Activated CD8-positive, alpha-beta T cell treated with anti-CD3 and anti-CD28 coated beads, Interleukin-2, amount 10 ng/mL, durations not matched to agents 7 days and 5 days (primary cell): Measurements from ENCODE around the gene MRGPRG. TPM values are rescaled to one million over a fixed set of nuclear protein-coding genes. Genes with fewer than 3 reads are reported as not detected.

Source experiments
- ATAC-seq: fragments of 150-1000 bp; cut with Tn5 transposase; one replicate; pipeline ENCODE4 v1.10.0; 2021; ENCODE audit warnings: moderate library complexity
- CTCF ChIA-PET: fragments of 350-600 bp; sonication (Branson Sonifier 250); formaldehyde crosslinking; loops from one replicate; lab custom pipeline; 2021; ENCODE audit warnings: antibody characterized with exemption; lab: Charles Lee
- POLR2A ChIA-PET: fragments of 350-600 bp; sonication (Branson Sonifier 250); formaldehyde crosslinking; loops from one replicate; lab custom pipeline; 2021; ENCODE audit warnings: antibody characterized with exemption; lab: Charles Lee
- DNase-seq: peaks from one replicate; pipeline ENCODE4 v3.0.0-alpha.2; 2020
- H3K27ac Mint-ChIP-seq: one replicate; pipeline ENCODE4 v1.8.0; 2021; ENCODE audit warnings: mild to moderate bottlenecking, mixed read lengths
- H3K27me3 Mint-ChIP-seq: one replicate; pipeline ENCODE4 v1.8.0; 2021; ENCODE audit warnings: low read depth, mixed read lengths
- H3K36me3 Mint-ChIP-seq: one replicate; pipeline ENCODE4 v1.8.0; 2021; ENCODE audit warnings: low read depth, mixed read lengths
- H3K4me1 Mint-ChIP-seq: one replicate; pipeline ENCODE4 v1.8.0; 2021; ENCODE audit warnings: low read depth, mixed read lengths
- H3K4me3 Mint-ChIP-seq: one replicate; pipeline ENCODE4 v1.8.0; 2021; ENCODE audit warnings: mild to moderate bottlenecking, mixed read lengths
- H3K9me3 Mint-ChIP-seq: one replicate; pipeline ENCODE4 v1.8.0; 2022; ENCODE audit warnings: mixed read lengths; ENCODE audit not compliant: insufficient read depth
- total RNA-seq, 2 experiments: library from RNA; stranded (reverse); gene quantifications; one replicate each; pipeline ENCODE4 v1.2.3, GENCODE V29; 2021

The MRGPRG gene
- total RNA-seq, 2 experiments from 2014 or later = not detected

- no peak overlapping the region for H3K27ac Mint-ChIP-seq
- ChIA-PET CTCF (interaction anchor here (1.0 kb wide), 1 partner anchor 207 kb away, joined by 3 read pairs; no protein-coding TSS in a partner anchor), POLR2A (no interaction called here)
- DNase-seq (no peak), ATAC-seq (no peak)
- H3K36me3 Mint-ChIP-seq = no peaks in the 10 kb centered on the region
- no peaks in the 10 kb centered on the region for H3K9me3 Mint-ChIP-seq
- no peak overlapping the region for H3K4me3 Mint-ChIP-seq
- H3K27me3 Mint-ChIP-seq = peaks cover 11% of the 10 kb centered on the region
- peaks cover 3% of the 10 kb centered on the region for H3K4me1 Mint-ChIP-seq
Observed at GRCh38 chr11:3201677-3202181, 16.9 kb downstream of the MRGPRG start.

- no peaks in the 10 kb centered on the region for H3K36me3 Mint-ChIP-seq
- peaks cover 11% of the 10 kb centered on the region for H3K27me3 Mint-ChIP-seq
- H3K4me1 Mint-ChIP-seq = peaks cover 3% of the 10 kb centered on the region
- ChIA-PET CTCF (no interaction called here), POLR2A (no interaction called here)
- DNase-seq = no peak
- no peak overlapping the region for H3K4me3 Mint-ChIP-seq
- H3K9me3 Mint-ChIP-seq = no peaks in the 10 kb centered on the region
- no peak overlapping the region for H3K27ac Mint-ChIP-seq
- ATAC-seq = no peak
Observed at GRCh38 chr11:3201112-3201581, 17.5 kb downstream of the MRGPRG start.

GRCh38 chr11:3200388-3201111, 18.1 kb downstream of the MRGPRG start:
- H3K9me3 Mint-ChIP-seq = no peaks in the 10 kb centered on the region
- no peak overlapping the region for H3K4me3 Mint-ChIP-seq
- peaks cover 11% of the 10 kb centered on the region for H3K27me3 Mint-ChIP-seq
- no peaks in the 10 kb centered on the region for H3K36me3 Mint-ChIP-seq
- ATAC-seq (no peak), DNase-seq (no peak)
- no peak overlapping the region for H3K27ac Mint-ChIP-seq
- ChIA-PET CTCF (no interaction called here), POLR2A (no interaction called here)
- peaks cover 3% of the 10 kb centered on the region for H3K4me1 Mint-ChIP-seq

- no peak for ATAC-seq
- Mint-ChIP-seq H3K36me3 (no peaks in the 10 kb centered on the region), H3K4me3 (no peak overlapping the region), H3K9me3 (no peaks in the 10 kb centered on the region), H3K27me3 (peaks cover 11% of the 10 kb centered on the region), H3K4me1 (peaks cover 3% of the 10 kb centered on the region), H3K27ac (no peak overlapping the region)
- ChIA-PET CTCF (no interaction called here), POLR2A (no interaction called here)
- DNase-seq = no peak
Observed at GRCh38 chr11:3199537-3200295, 18.9 kb downstream of the MRGPRG start.

GRCh38 chr11:3198815-3199214, 19.8 kb downstream of the MRGPRG start:
- H3K9me3 Mint-ChIP-seq = no peaks in the 10 kb centered on the region

GRCh38 chr11:3197878-3198528, 20.6 kb downstream of the MRGPRG start:
- Mint-ChIP-seq H3K27ac (no peak overlapping the region), H3K36me3 (no peaks in the 10 kb centered on the region), H3K4me1 (peaks cover 3% of the 10 kb centered on the region), H3K9me3 (no peaks in the 10 kb centered on the region), H3K4me3 (no peak overlapping the region), H3K27me3 (peaks cover 9% of the 10 kb centered on the region)
- POLR2A ChIA-PET = no interaction called here
- CTCF ChIA-PET = no interaction called here
- ATAC-seq = no peak
- no peak for DNase-seq

More at GRCh38 chr11:3198815-3199214, 19.8 kb downstream of the MRGPRG start:
- H3K4me3 Mint-ChIP-seq = no peak overlapping the region
- no peaks in the 10 kb centered on the region for H3K36me3 Mint-ChIP-seq
- CTCF ChIA-PET = no interaction called here
- no peak for DNase-seq
- H3K27ac Mint-ChIP-seq = no peak overlapping the region
- ATAC-seq = no peak
- H3K27me3 Mint-ChIP-seq = peaks cover 11% of the 10 kb centered on the region
- POLR2A ChIA-PET = no interaction called here
- H3K4me1 Mint-ChIP-seq = peaks cover 3% of the 10 kb centered on the region

- no peaks in the 10 kb centered on the region for H3K36me3 Mint-ChIP-seq
- H3K4me3 Mint-ChIP-seq = no peak overlapping the region
- H3K4me1 Mint-ChIP-seq = no peaks in the 10 kb centered on the region
- ATAC-seq (no peak), DNase-seq (no peak)
- ChIA-PET POLR2A (no interaction called here), CTCF (no interaction called here)
- no peak overlapping the region for H3K27ac Mint-ChIP-seq
- peaks cover 3% of the 10 kb centered on the region for H3K27me3 Mint-ChIP-seq
- no peaks in the 10 kb centered on the region for H3K9me3 Mint-ChIP-seq
Observed at GRCh38 chr11:3197044-3197695, 21.4 kb downstream of the MRGPRG start.

GRCh38 chr11:3196161-3197043, 22.2 kb downstream of the MRGPRG start:
- DNase-seq (no peak), ATAC-seq (no peak)
- no peaks in the 10 kb centered on the region for H3K27me3 Mint-ChIP-seq
- H3K27ac Mint-ChIP-seq = no peak overlapping the region
- ChIA-PET CTCF (no interaction called here), POLR2A (no interaction called here)
- no peaks in the 10 kb centered on the region for H3K36me3 Mint-ChIP-seq
- no peak overlapping the region for H3K4me3 Mint-ChIP-seq
- H3K4me1 Mint-ChIP-seq = no peaks in the 10 kb centered on the region
- no peaks in the 10 kb centered on the region for H3K9me3 Mint-ChIP-seq

- CTCF ChIA-PET = no interaction called here
- POLR2A ChIA-PET = no interaction called here
- ATAC-seq (no peak), DNase-seq (no peak)
- no peaks in the 10 kb centered on the region for H3K27me3 Mint-ChIP-seq
- no peaks in the 10 kb centered on the region for H3K9me3 Mint-ChIP-seq
- H3K36me3 Mint-ChIP-seq = no peaks in the 10 kb centered on the region
- H3K4me3 Mint-ChIP-seq = no peak overlapping the region
- no peaks in the 10 kb centered on the region for H3K4me1 Mint-ChIP-seq
- no peak overlapping the region for H3K27ac Mint-ChIP-seq
Observed at GRCh38 chr11:3195251-3196160, 23.1 kb downstream of the MRGPRG start.

GRCh38 chr11:3194016-3194816, 24.4 kb downstream of the MRGPRG start:
- Mint-ChIP-seq H3K27me3 (no peaks in the 10 kb centered on the region), H3K4me1 (no peaks in the 10 kb centered on the region), H3K36me3 (no peaks in the 10 kb centered on the region), H3K9me3 (no peaks in the 10 kb centered on the region), H3K4me3 (no peak overlapping the region), H3K27ac (no peak overlapping the region)
- ChIA-PET POLR2A (no interaction called here), CTCF (no interaction called here)
- DNase-seq = no peak
- no peak for ATAC-seq
